ENCODE data around the gene THSD7A.

Gene THSD7A

DNA sequence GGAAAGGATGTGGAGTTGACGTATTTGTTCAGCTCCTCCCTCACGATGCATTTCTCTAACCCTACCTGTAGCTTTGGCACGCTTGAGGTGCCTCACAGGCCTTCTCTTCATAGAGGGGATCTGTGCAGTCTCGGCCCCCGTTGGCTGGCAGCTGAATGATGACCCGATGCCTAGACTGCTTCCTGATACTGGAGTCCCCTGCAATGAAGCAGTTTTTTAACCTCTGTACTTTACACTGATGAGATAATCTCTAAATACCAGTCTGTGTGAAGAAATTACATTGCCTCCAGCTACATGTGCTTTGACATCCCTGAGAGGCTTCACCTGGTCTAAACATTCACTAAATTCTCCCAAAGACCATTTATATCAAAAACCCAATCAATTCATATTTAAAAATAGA is 370.1 kb downstream of the THSD7A start:
- no peak for DNase-seq (ENCODE audit: insufficient read length, low spot score)
- no peak for FAIRE-seq
- TF ChIP-seq, protein P1, sequence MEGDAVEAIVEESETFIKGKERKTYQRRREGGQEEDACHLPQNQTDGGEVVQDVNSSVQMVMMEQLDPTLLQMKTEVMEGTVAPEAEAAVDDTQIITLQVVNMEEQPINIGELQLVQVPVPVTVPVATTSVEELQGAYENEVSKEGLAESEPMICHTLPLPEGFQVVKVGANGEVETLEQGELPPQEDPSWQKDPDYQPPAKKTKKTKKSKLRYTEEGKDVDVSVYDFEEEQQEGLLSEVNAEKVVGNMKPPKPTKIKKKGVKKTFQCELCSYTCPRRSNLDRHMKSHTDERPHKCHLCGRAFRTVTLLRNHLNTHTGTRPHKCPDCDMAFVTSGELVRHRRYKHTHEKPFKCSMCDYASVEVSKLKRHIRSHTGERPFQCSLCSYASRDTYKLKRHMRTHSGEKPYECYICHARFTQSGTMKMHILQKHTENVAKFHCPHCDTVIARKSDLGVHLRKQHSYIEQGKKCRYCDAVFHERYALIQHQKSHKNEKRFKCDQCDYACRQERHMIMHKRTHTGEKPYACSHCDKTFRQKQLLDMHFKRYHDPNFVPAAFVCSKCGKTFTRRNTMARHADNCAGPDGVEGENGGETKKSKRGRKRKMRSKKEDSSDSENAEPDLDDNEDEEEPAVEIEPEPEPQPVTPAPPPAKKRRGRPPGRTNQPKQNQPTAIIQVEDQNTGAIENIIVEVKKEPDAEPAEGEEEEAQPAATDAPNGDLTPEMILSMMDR (IDR thresholded peaks at IDR 0.05; ENCODE audit: insufficient read depth, missing control alignments), result no peak

- FAIRE-seq, result no peak
- no peak for DNase-seq (ENCODE audit: insufficient read length, low spot score)
- TF ChIP-seq, protein P1 (IDR thresholded peaks at IDR 0.05; ENCODE audit: insufficient read depth, missing control alignments), result no peak
Measured at GRCh38 chr7:11458736-11459483, 373.1 kb downstream of the THSD7A start.

DNA sequence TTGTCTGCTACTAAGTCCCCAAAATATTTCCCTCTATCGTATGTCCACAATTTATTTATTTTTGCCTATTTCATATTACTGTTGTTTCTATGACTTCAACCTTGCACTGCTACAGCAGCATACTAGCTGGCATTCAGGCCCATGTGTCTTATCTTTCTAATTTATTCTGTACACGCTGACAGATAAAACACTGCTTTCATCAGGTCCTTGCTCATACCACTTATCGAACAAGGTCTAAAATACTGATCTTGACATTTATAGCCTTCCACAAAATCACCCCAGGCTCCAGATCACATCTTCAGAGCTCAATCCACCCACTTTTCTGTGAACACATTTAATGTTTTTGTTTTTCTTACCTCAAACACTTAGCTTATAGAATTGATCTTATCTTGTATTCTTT is 374.6 kb downstream of the THSD7A start:
- FAIRE-seq (no peak), DNase-seq (ENCODE audit: insufficient read length, low spot score) (no peak)
- TF ChIP-seq, protein P1 (IDR thresholded peaks at IDR 0.05; ENCODE audit: insufficient read depth, missing control alignments), result no peak

DNA sequence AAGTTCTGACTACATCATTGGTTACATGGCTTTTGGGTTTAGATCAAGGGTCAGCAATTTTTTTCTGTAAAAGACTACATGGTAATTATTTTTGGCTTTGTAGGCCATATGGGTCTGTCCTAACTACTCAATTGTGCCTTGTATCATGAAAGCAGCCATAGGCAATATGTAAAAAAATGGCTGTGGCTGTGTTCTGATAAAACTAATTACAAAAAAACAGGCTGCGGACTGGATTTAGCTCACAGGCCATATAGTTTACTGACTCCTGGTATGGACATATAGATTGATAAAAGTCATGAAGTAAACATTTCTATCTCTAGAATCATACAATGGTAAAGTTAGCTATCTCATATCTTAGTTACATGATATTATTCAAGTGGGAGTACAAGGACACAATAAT is 375.4 kb downstream of the THSD7A start:
- DNase-seq (ENCODE audit: insufficient read length, low spot score) (no peak), FAIRE-seq (no peak)

GRCh38 chr7:11452476-11452875 is 379.5 kb downstream of the THSD7A start:
- DNase-seq (ENCODE audit: insufficient read length, low spot score), result no peak
- TF ChIP-seq, protein P1 (IDR thresholded peaks at IDR 0.05; ENCODE audit: insufficient read depth, missing control alignments), result no peak
- FAIRE-seq, result no peak

More for the DNA sequence above, 375.4 kb downstream of the THSD7A start:
- TF ChIP-seq, protein P1 (IDR thresholded peaks at IDR 0.05; ENCODE audit: insufficient read depth, missing control alignments), result no peak

- FAIRE-seq, result no peak
- TF ChIP-seq, protein P1 (IDR thresholded peaks at IDR 0.05; ENCODE audit: insufficient read depth, missing control alignments), result no peak
- DNase-seq (ENCODE audit: insufficient read length, low spot score), result no peak
Measured at GRCh38 chr7:11450281-11450680, 381.7 kb downstream of the THSD7A start.

DNA sequence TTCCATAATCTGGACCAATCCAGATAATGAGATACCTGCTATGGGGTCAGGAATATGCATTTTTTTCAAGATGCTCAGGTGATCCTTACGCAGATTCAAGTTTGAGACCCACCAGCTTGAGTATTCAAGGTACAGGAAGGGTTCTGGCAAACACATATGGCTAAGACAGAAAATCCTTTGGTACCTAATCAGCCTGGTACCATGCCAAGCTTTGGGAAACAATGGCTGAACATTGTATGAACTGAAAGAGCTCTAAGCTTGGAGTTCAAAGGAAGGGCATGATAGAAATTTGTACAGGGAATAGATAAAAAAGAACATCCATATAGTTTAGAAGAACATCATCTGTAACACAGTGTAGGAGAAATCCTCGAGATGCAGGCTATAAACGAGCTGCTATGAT is 382.7 kb downstream of the THSD7A start:
- DNase-seq (ENCODE audit: insufficient read length, low spot score) (no peak), FAIRE-seq (no peak)
- TF ChIP-seq, protein P1 (IDR thresholded peaks at IDR 0.05; ENCODE audit: insufficient read depth, missing control alignments), result no peak
